GM12878 (cell line): Measurements from ENCODE around the gene POU2F3.

ENCODE experiments used
- BRCA1 ChIP-seq: IDR thresholded peaks from 2 replicates; pipeline ENCODE4 v1.6.1; 2011; ENCODE audit warnings: low read depth, low read length, improper control_type of control experiment
- EZH2 ChIP-seq: IDR thresholded peaks from 2 replicates; pipeline ENCODE4 v1.6.1; 2012; ENCODE audit warnings: low read depth, mild to moderate bottlenecking, control low read depth, inconsistent platforms, low read length, borderline replicate concordance; ENCODE audit not compliant: control insufficient read depth
- MYC ChIP-seq: IDR thresholded peaks from 2 replicates; pipeline ENCODE4 v1.6.1; 2011; ENCODE audit warnings: mild to moderate bottlenecking, low read length, moderate library complexity, inconsistent platforms; ENCODE audit not compliant: insufficient read depth, insufficient replicate concordance, insufficient read length, severe bottlenecking
- ZBED1 ChIP-seq: IDR thresholded peaks from 2 replicates; pipeline ENCODE4 v1.6.1; 2016; ENCODE audit warnings: borderline replicate concordance
- TF ChIP-seq, protein P1 (sequence below): IDR thresholded peaks from 2 replicates; pipeline ENCODE4 v1.6.1; 2012; ENCODE audit warnings: low read depth, low read length, improper control_type of control experiment
- TF ChIP-seq, protein P2 (sequence below), 3 experiments: IDR thresholded peaks in 2 of 3; conservative IDR thresholded peaks in 1 of 3; 2 replicates each; pipeline ENCODE4 v1.5.1; 2011; ENCODE audit warnings: low read depth in 3 of 3, low read length in 3 of 3, mild to moderate bottlenecking in 3 of 3, control low read depth in 2 of 3, moderate library complexity in 2 of 3, inconsistent platforms in 1 of 3, mixed read lengths in 1 of 3; ENCODE audit not compliant: control insufficient read depth in 2 of 3, insufficient read depth in 1 of 3; ENCODE audit errors: extremely low read depth in 1 of 3
- TF ChIP-seq, protein P3 (sequence below): IDR thresholded peaks from 2 replicates; pipeline ENCODE4 v1.6.1; 2012; ENCODE audit warnings: mild to moderate bottlenecking, low read depth, low read length
- TF ChIP-seq, protein P4 (sequence below): IDR thresholded peaks from 2 replicates; pipeline ENCODE4 v1.6.1; 2012; ENCODE audit warnings: low read depth, low read length, improper control_type of control experiment

DNA sequence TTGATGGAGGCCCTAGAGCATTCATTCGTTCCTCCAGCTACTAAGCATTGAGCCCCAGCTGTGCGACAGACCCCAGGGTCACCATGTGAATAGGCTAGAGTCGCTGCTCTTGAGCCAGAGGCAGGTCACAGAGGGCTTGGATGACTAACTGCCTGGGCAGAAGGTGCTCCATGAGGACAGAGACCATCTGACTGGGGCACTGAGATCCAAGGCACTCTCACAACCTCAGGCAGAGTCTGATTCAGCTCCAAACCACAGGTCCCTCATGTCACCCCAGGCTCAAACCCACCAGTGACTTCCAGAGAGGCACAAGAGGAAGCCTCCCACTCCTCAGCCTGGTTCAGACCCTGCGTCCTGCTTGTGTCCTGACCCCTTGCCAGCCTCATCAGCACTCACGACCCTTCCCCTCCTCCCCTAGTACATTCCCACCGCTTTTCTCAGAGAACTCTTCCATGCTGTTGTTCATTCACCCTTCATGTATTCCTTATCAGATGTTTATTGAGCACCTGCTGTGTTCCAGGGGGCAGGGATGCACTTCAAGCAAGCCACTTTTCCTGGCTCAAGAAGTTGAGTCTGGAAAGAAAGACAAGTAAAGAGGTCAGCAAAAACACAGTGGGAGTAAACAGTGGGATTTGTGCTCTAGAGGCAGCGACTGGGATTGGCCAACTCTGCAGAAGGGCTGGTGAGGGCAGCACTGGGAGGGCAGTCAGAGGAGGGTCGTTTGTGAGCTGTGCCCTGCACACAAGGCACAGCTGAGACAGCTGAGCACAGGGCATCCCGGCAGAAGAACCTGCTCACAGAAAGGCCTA is 19.8 kb upstream of the POU2F3 start:
- TF ChIP-seq ZBED1 (no peak), BRCA1 (no peak), EZH2 (no peak), MYC (no peak)
- TF ChIP-seq, protein P1, sequence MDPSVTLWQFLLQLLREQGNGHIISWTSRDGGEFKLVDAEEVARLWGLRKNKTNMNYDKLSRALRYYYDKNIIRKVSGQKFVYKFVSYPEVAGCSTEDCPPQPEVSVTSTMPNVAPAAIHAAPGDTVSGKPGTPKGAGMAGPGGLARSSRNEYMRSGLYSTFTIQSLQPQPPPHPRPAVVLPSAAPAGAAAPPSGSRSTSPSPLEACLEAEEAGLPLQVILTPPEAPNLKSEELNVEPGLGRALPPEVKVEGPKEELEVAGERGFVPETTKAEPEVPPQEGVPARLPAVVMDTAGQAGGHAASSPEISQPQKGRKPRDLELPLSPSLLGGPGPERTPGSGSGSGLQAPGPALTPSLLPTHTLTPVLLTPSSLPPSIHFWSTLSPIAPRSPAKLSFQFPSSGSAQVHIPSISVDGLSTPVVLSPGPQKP = no peak
- TF ChIP-seq, protein P2, sequence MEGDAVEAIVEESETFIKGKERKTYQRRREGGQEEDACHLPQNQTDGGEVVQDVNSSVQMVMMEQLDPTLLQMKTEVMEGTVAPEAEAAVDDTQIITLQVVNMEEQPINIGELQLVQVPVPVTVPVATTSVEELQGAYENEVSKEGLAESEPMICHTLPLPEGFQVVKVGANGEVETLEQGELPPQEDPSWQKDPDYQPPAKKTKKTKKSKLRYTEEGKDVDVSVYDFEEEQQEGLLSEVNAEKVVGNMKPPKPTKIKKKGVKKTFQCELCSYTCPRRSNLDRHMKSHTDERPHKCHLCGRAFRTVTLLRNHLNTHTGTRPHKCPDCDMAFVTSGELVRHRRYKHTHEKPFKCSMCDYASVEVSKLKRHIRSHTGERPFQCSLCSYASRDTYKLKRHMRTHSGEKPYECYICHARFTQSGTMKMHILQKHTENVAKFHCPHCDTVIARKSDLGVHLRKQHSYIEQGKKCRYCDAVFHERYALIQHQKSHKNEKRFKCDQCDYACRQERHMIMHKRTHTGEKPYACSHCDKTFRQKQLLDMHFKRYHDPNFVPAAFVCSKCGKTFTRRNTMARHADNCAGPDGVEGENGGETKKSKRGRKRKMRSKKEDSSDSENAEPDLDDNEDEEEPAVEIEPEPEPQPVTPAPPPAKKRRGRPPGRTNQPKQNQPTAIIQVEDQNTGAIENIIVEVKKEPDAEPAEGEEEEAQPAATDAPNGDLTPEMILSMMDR (IDR thresholded peaks at IDR 0.05 in 2 of 3, conservative IDR thresholded peaks at IDR 0.05 in 1 of 3; ENCODE audit: control insufficient read depth in 2 of 3, extremely low read depth in 1 of 3, insufficient read depth in 1 of 3, low read depth in 3 of 3, low read length in 3 of 3) = no peak
- TF ChIP-seq, protein P3, sequence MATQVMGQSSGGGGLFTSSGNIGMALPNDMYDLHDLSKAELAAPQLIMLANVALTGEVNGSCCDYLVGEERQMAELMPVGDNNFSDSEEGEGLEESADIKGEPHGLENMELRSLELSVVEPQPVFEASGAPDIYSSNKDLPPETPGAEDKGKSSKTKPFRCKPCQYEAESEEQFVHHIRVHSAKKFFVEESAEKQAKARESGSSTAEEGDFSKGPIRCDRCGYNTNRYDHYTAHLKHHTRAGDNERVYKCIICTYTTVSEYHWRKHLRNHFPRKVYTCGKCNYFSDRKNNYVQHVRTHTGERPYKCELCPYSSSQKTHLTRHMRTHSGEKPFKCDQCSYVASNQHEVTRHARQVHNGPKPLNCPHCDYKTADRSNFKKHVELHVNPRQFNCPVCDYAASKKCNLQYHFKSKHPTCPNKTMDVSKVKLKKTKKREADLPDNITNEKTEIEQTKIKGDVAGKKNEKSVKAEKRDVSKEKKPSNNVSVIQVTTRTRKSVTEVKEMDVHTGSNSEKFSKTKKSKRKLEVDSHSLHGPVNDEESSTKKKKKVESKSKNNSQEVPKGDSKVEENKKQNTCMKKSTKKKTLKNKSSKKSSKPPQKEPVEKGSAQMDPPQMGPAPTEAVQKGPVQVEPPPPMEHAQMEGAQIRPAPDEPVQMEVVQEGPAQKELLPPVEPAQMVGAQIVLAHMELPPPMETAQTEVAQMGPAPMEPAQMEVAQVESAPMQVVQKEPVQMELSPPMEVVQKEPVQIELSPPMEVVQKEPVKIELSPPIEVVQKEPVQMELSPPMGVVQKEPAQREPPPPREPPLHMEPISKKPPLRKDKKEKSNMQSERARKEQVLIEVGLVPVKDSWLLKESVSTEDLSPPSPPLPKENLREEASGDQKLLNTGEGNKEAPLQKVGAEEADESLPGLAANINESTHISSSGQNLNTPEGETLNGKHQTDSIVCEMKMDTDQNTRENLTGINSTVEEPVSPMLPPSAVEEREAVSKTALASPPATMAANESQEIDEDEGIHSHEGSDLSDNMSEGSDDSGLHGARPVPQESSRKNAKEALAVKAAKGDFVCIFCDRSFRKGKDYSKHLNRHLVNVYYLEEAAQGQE = no peak
- TF ChIP-seq, protein P4, sequence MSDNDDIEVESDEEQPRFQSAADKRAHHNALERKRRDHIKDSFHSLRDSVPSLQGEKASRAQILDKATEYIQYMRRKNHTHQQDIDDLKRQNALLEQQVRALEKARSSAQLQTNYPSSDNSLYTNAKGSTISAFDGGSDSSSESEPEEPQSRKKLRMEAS = no peak
